ENCODE measurements around the gene C21orf58.

The C21orf58 gene

DNA sequence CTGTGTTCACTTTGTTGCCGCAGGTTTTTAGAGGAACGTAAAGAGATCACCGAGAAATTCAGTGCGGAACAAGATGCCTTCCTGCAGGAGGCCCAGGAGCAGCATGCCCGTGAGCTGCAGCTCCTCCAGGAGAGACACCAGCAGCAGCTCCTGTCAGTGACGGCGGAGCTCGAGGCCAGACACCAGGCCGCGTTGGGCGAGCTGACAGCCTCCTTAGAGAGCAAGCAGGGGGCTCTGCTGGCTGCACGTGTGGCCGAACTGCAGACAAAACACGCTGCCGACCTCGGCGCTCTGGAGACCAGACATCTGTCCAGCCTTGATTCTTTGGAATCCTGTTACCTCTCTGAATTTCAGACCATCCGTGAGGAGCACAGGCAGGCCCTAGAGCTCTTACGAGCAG is 42.9 kb upstream of the C21orf58 start:
- no peak for DNase-seq (ENCODE audit: low spot score)
- TF ChIP-seq, protein P1, sequence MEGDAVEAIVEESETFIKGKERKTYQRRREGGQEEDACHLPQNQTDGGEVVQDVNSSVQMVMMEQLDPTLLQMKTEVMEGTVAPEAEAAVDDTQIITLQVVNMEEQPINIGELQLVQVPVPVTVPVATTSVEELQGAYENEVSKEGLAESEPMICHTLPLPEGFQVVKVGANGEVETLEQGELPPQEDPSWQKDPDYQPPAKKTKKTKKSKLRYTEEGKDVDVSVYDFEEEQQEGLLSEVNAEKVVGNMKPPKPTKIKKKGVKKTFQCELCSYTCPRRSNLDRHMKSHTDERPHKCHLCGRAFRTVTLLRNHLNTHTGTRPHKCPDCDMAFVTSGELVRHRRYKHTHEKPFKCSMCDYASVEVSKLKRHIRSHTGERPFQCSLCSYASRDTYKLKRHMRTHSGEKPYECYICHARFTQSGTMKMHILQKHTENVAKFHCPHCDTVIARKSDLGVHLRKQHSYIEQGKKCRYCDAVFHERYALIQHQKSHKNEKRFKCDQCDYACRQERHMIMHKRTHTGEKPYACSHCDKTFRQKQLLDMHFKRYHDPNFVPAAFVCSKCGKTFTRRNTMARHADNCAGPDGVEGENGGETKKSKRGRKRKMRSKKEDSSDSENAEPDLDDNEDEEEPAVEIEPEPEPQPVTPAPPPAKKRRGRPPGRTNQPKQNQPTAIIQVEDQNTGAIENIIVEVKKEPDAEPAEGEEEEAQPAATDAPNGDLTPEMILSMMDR (IDR thresholded peaks at IDR 0.05; ENCODE audit: extremely low read depth, missing control alignments) = no peak

DNA sequence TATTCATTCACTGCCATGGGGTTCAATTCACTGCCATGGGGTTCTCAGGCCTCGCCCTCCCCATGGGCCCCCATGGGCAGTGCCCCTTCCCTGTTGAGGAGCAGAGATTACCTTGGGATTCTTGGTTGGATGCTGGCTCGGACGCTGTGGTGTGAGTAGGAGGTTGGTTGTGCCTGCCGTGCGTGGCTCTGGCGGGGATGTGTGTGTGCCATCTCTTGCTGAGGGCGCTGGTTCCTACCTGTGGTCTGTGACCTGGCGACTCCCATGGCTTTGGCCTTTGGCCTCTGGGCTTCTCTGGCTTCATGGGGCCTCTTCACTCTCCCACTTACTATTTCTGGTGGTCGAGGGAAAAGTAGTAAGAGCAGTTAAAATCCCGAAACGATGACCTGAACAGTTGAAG is 42.4 kb upstream of the C21orf58 start:
- TF ChIP-seq, protein P1 (IDR thresholded peaks at IDR 0.05; ENCODE audit: extremely low read depth, missing control alignments) = no peak
- no peak for DNase-seq (ENCODE audit: low spot score)

DNA sequence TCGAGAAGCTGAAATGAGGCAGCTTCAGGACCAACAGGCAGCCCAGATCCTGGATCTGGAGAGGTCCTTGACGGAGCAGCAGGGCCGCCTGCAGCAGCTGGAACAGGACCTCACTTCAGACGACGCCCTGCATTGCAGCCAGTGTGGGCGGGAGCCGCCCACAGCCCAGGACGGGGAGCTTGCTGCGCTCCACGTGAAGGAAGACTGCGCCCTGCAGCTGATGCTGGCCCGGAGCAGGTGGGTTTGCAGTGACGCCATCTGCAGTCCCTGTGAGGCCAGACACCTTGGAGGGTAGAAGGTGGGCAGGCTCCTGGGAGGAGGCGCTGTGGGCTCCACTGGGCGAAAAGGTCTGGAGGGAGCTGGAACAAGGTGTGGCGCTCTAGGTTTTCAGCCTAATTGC is 40.0 kb upstream of the C21orf58 start:
- TF ChIP-seq, protein P1 (IDR thresholded peaks at IDR 0.05; ENCODE audit: extremely low read depth, missing control alignments) = no peak
- DNase-seq (ENCODE audit: low spot score) = no peak

GRCh38 chr21:46362946-46363345 is 39.3 kb upstream of the C21orf58 start:
- DNase-seq (ENCODE audit: low spot score) = no peak
- TF ChIP-seq, protein P1 (IDR thresholded peaks at IDR 0.05; ENCODE audit: extremely low read depth, missing control alignments) = no peak

- TF ChIP-seq, protein P1 (IDR thresholded peaks at IDR 0.05; ENCODE audit: extremely low read depth, missing control alignments) = no peak
- DNase-seq (ENCODE audit: low spot score) = no peak
Observed at GRCh38 chr21:46361935-46362334, 38.3 kb upstream of the C21orf58 start.

- TF ChIP-seq, protein P1 (IDR thresholded peaks at IDR 0.05; ENCODE audit: extremely low read depth, missing control alignments) = no peak
- DNase-seq (ENCODE audit: low spot score) = no peak
Observed at GRCh38 chr21:46361176-46361575, 37.5 kb upstream of the C21orf58 start.

- TF ChIP-seq, protein P1 (IDR thresholded peaks at IDR 0.05; ENCODE audit: extremely low read depth, missing control alignments) = no peak
- no peak for DNase-seq (ENCODE audit: low spot score)
Observed at GRCh38 chr21:46357684-46358425, 34.2 kb upstream of the C21orf58 start.
